ENCODE data around the gene GLRB. TPM values are rescaled to one million over a fixed set of nuclear protein-coding genes. Genes with fewer than 3 reads are reported as not detected.

GLRB gene
- total and polyA plus RNA-seq, 4 donors = 0.76 to 6.9 (median 1.4) TPM

DNA sequence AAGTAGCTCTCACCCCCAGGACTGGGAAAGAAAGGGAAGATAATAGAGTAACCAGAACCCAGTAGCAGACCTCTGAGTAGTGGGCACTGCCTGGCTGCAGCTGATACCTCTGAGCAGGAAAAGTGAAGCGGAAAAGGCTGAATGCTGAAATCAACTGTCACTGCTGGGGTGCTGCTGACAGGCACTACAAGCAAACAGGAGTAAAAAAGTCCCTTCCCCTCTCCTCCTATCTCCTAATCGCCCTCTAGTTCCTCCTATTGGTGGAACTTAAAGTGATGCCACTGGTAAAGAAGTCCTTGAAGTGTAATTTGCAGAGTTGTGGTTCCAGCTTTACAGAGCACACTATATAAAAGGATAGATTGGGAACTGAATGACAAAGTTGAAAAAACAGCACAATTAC is 32.8 kb upstream of the GLRB start:
- 10 to 31% methylated on average over 2 of the region's 2 CpGs for WGBS, 2 donors
- Histone ChIP-seq H3K27me3 (ENCODE audit: control insufficient read depth in 3 of 3, insufficient read depth in 3 of 3, low read length in 2 of 3) (no peaks in the 10 kb centered on the region), H3K4me3 (no peak overlapping the region), H3K4me1 (ENCODE audit: control insufficient read depth in 5 of 5, insufficient read depth in 5 of 5, low read length in 5 of 5) (no peaks in the 10 kb centered on the region), H3K36me3 (ENCODE audit: control insufficient read depth in 4 of 4, insufficient read depth in 4 of 4, low read length in 4 of 4) (no peaks in the 10 kb centered on the region), H3K27ac (ENCODE audit: low read depth in 1 of 2, low read length in 1 of 2) (no peak overlapping the region), H3K9ac (ENCODE audit: insufficient read depth in 1 of 2, low read length in 2 of 2) (no peak overlapping the region), H3K9me3 (ENCODE audit: control insufficient read depth in 4 of 4, insufficient read depth in 3 of 4, low read length in 3 of 4) (no peaks in the 10 kb centered on the region)
- TF ChIP-seq CTCF (IDR thresholded peaks at IDR 0.05; ENCODE audit: control extremely low read depth, extremely low read depth) = no peak
- DNase-seq (peak in 2 of 3 donors; percentile 6 to 11), ATAC-seq (ENCODE audit: insufficient read depth, low FRiP score) (no peak)

- Histone ChIP-seq H3K27me3 (ENCODE audit: control insufficient read depth in 3 of 3, insufficient read depth in 3 of 3, low read length in 2 of 3) (no peaks in the 10 kb centered on the region), H3K4me3 (no peak overlapping the region), H3K9me3 (ENCODE audit: control insufficient read depth in 4 of 4, insufficient read depth in 3 of 4, low read length in 3 of 4) (no peaks in the 10 kb centered on the region), H3K9ac (ENCODE audit: insufficient read depth in 1 of 2, low read length in 2 of 2) (no peak overlapping the region), H3K27ac (ENCODE audit: low read depth in 1 of 2, low read length in 1 of 2) (no peak overlapping the region), H3K4me1 (ENCODE audit: control insufficient read depth in 5 of 5, insufficient read depth in 5 of 5, low read length in 5 of 5) (no peaks in the 10 kb centered on the region), H3K36me3 (ENCODE audit: control insufficient read depth in 4 of 4, insufficient read depth in 4 of 4, low read length in 4 of 4) (no peaks in the 10 kb centered on the region)
- 24 to 31% methylated on average over 2 of the region's 2 CpGs for WGBS, 2 donors
- DNase-seq (peak; percentile 26 to 72 (median 63)), ATAC-seq (ENCODE audit: insufficient read depth, low FRiP score) (peak; percentile 84)
- peak; percentile 45 for TF ChIP-seq CTCF (IDR thresholded peaks at IDR 0.05; ENCODE audit: control extremely low read depth, extremely low read depth)
Observed at GRCh38 chr4:157045507-157046127, 30.3 kb upstream of the GLRB start.

DNA sequence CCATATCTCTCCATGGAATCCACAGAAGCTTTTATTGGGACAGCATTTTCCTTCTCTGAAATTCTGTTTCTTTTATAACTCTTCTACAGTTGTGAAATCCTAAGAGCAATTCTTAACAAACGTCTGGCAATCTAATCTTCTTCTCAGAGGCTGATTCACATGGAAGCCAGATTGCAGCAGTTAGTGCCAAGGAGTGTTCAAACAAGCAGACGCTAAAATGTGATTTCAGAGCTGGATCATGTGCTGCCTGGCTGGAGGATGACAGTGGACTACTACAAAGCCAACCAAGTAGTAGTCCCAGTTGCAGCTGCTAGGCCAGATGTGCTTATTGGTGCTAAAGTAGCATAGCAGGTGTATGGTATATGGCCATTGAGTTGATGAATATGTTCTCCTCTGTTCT is 27.7 kb upstream of the GLRB start:
- Histone ChIP-seq H3K36me3 (ENCODE audit: control insufficient read depth in 4 of 4, insufficient read depth in 4 of 4, low read length in 4 of 4) (no peaks in the 10 kb centered on the region), H3K27ac (ENCODE audit: low read depth in 1 of 2, low read length in 1 of 2) (no peak overlapping the region), H3K4me1 (ENCODE audit: control insufficient read depth in 5 of 5, insufficient read depth in 5 of 5, low read length in 5 of 5) (no peaks in the 10 kb centered on the region), H3K9ac (ENCODE audit: insufficient read depth in 1 of 2, low read length in 2 of 2) (no peak overlapping the region), H3K27me3 (ENCODE audit: control insufficient read depth in 3 of 3, insufficient read depth in 3 of 3, low read length in 2 of 3) (no peaks in the 10 kb centered on the region), H3K4me3 (no peak overlapping the region), H3K9me3 (ENCODE audit: control insufficient read depth in 4 of 4, insufficient read depth in 3 of 4, low read length in 3 of 4) (no peaks in the 10 kb centered on the region)
- ATAC-seq (ENCODE audit: insufficient read depth, low FRiP score) = no peak
- peak; percentile 43 to 90 (median 71) for DNase-seq
- no peak for TF ChIP-seq CTCF (IDR thresholded peaks at IDR 0.05; ENCODE audit: control extremely low read depth, extremely low read depth)
- WGBS, 2 donors = 40 to 54% methylated on average over 2 of the region's 2 CpGs

- Histone ChIP-seq H3K4me3 (no peak overlapping the region), H3K27ac (ENCODE audit: low read depth in 1 of 2, low read length in 1 of 2) (no peak overlapping the region), H3K36me3 (ENCODE audit: control insufficient read depth in 4 of 4, insufficient read depth in 4 of 4, low read length in 4 of 4) (no peaks in the 10 kb centered on the region), H3K9ac (ENCODE audit: insufficient read depth in 1 of 2, low read length in 2 of 2) (no peak overlapping the region), H3K9me3 (ENCODE audit: control insufficient read depth in 4 of 4, insufficient read depth in 3 of 4, low read length in 3 of 4) (no peaks in the 10 kb centered on the region), H3K27me3 (ENCODE audit: control insufficient read depth in 3 of 3, insufficient read depth in 3 of 3, low read length in 2 of 3) (no peaks in the 10 kb centered on the region), H3K4me1 (ENCODE audit: control insufficient read depth in 5 of 5, insufficient read depth in 5 of 5, low read length in 5 of 5) (no peaks in the 10 kb centered on the region)
- WGBS, 2 donors = 89 to 96% methylated on average over 4 of the region's 4 CpGs
- ATAC-seq (ENCODE audit: insufficient read depth, low FRiP score) = no peak
- no peak for DNase-seq
- no peak for TF ChIP-seq CTCF (IDR thresholded peaks at IDR 0.05; ENCODE audit: control extremely low read depth, extremely low read depth)
Observed at GRCh38 chr4:157050561-157050960, 25.4 kb upstream of the GLRB start.

All from lung (tissue), 12 donors.